Measurements from ENCODE around the gene UTP4.

The UTP4 gene

DNA sequence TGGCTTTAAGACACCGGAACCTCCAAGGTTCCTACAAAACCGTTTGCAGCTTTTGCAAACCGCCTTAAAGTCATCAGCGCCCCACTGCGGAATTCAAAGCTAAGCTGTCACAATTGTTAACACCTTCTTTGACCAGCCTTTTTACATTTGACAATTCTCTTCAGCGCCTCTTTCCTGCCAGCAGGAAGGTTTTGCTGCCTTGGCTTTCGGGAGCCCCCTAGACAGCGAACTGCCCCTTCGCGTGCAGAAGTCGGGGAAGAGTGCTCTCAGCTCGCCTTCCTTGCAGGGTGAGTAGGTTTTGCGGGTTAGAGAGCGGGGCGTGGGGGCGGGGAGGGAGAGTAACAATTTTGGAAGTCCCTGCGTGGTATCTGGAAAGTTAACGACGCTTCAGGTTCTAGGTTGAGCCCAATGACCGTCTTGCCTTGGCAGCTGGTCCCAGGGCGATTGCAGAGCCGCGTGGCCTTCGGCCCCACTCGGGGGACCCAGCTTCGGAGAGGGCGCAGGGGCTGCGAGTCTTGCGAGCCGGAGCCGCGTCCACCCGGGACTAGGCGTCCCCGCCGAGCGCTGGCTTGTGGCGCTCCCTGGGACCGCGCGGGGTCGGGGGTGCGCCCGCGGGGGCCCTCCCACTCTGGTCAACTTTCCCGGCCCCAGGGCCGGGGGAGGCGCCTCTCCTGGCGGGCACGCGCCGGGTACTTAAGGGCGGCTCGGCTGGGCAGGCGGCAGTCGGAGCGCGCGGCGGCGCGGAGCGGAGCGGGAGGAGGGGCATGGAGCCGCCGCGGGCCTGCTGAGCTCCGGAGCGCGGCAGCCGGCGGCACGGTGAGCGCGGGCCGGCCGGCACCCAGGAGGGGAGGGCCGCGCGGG, 26.7 kb upstream of the UTP4 start, which contains the start of gene HAS3:
TSS of gene HAS3 (plus strand) at position 153 of the 861 bp plus-strand sequence. CDS start 3,743 bp downstream, outside the sequence.
- peak within 1 kb of the TSS; percentile 76 for H3K4me3 ChIP-seq (ENCODE audit: low read length)

DNA sequence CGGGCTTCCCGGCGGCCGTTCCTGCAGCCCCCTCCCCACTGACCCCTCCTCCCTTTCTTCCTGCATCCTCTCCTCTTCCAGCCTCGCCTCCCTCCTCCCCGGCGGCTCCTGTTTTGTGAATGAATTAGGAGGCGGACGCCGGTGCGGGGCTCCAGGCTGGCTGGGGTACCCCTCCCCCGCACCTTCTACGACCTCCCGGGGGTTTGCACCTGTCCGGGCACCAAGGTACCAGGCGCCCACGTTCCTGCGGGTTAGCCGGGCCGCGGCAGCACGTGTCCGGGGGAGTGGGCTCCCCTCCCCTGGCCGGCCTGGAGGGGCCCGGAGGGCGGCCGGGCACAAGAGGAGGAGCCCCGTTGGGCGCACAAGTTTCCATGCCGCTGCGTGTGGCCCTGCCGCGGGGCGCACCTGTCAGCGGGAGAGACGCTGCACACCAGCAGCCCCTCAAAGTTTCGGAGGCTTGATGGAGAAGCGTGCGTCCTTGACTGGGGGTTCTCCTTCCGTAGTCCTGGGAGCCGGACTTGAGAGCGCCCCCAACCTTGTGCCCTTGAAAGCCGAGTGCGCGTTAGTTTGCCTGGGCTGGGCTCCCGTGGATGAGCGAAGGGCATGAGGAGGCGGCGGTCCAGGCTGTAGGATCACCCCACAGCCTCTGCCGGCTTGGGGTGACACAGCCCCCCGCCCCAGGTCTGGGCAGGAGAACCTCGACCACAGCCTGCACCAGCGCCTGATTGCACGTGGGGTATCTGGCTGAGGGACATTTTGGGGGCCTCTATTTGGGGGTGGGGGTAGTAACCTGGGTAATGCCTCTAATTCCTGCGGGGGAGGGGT, 25.7 kb upstream of the UTP4 start:
- H3K9me3 ChIP-seq (ENCODE audit: insufficient read depth, low read length) = no peaks in the 10 kb centered on the region
- no peak overlapping the region for H3K27ac ChIP-seq (ENCODE audit: low read length)
- H3K36me3 ChIP-seq (replicated peaks; ENCODE audit: low read depth, low read length) = peaks cover 3% of the 10 kb centered on the region
- peak overlapping the region; percentile 76 for H3K4me3 ChIP-seq (ENCODE audit: low read length)
- H3K27me3 ChIP-seq (ENCODE audit: low read depth, low read length) = no peaks in the 10 kb centered on the region
- H4K20me1 ChIP-seq (ENCODE audit: insufficient read depth, low read length) = no peaks in the 10 kb centered on the region
- TF ChIP-seq EZH2phosphoT487 (IDR thresholded peaks at IDR 0.05; ENCODE audit: low read depth) = no peak
- TF ChIP-seq, protein P1, sequence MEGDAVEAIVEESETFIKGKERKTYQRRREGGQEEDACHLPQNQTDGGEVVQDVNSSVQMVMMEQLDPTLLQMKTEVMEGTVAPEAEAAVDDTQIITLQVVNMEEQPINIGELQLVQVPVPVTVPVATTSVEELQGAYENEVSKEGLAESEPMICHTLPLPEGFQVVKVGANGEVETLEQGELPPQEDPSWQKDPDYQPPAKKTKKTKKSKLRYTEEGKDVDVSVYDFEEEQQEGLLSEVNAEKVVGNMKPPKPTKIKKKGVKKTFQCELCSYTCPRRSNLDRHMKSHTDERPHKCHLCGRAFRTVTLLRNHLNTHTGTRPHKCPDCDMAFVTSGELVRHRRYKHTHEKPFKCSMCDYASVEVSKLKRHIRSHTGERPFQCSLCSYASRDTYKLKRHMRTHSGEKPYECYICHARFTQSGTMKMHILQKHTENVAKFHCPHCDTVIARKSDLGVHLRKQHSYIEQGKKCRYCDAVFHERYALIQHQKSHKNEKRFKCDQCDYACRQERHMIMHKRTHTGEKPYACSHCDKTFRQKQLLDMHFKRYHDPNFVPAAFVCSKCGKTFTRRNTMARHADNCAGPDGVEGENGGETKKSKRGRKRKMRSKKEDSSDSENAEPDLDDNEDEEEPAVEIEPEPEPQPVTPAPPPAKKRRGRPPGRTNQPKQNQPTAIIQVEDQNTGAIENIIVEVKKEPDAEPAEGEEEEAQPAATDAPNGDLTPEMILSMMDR (IDR thresholded peaks at IDR 0.05; ENCODE audit: low read depth, low read length) = no peak
- no peaks in the 10 kb centered on the region for H3K79me2 ChIP-seq (ENCODE audit: low read length)
- H3K9ac ChIP-seq (ENCODE audit: low read length) = peak overlapping the region; percentile 56
- H3K4me2 ChIP-seq (ENCODE audit: low read length) = peak overlapping the region; percentile 97
- H3K4me1 ChIP-seq (ENCODE audit: low read length) = peaks cover 8% of the 10 kb centered on the region; the same call in 1 of the 2 replicates
- H2AFZ ChIP-seq (ENCODE audit: low read depth, low read length) = no peak overlapping the region

More for the DNA sequence above, 26.7 kb upstream of the UTP4 start, which contains the start of gene HAS3:
- no peaks in the 10 kb centered on the region for H3K27me3 ChIP-seq (ENCODE audit: low read depth, low read length)
- peak within 1 kb of the TSS; percentile 56 for H3K9ac ChIP-seq (ENCODE audit: low read length)
- H3K27ac ChIP-seq (ENCODE audit: low read length) = no peak within 1 kb of the TSS
- peaks cover 8% of the 10 kb centered on the region; the same call in 1 of the 2 replicates for H3K4me1 ChIP-seq (ENCODE audit: low read length)
- H3K36me3 ChIP-seq (replicated peaks; ENCODE audit: low read depth, low read length) = peaks cover 3% of the 10 kb centered on the region
- H2AFZ ChIP-seq (ENCODE audit: low read depth, low read length) = 0 out of 2 replicates have a peak within 1 kb of the TSS, but pooled peaks have one; percentile 56
- no peaks in the 10 kb centered on the region for H3K9me3 ChIP-seq (ENCODE audit: insufficient read depth, low read length)
- H3K4me2 ChIP-seq (ENCODE audit: low read length) = peak within 1 kb of the TSS; percentile 97
- TF ChIP-seq, protein P1 (IDR thresholded peaks at IDR 0.05; ENCODE audit: low read depth, low read length) = peak; percentile 76
- no peak for TF ChIP-seq EZH2phosphoT487 (IDR thresholded peaks at IDR 0.05; ENCODE audit: low read depth)
- H3K79me2 ChIP-seq (ENCODE audit: low read length) = no peaks in the 10 kb centered on the region
- H4K20me1 ChIP-seq (ENCODE audit: insufficient read depth, low read length) = no peaks in the 10 kb centered on the region

DNA sequence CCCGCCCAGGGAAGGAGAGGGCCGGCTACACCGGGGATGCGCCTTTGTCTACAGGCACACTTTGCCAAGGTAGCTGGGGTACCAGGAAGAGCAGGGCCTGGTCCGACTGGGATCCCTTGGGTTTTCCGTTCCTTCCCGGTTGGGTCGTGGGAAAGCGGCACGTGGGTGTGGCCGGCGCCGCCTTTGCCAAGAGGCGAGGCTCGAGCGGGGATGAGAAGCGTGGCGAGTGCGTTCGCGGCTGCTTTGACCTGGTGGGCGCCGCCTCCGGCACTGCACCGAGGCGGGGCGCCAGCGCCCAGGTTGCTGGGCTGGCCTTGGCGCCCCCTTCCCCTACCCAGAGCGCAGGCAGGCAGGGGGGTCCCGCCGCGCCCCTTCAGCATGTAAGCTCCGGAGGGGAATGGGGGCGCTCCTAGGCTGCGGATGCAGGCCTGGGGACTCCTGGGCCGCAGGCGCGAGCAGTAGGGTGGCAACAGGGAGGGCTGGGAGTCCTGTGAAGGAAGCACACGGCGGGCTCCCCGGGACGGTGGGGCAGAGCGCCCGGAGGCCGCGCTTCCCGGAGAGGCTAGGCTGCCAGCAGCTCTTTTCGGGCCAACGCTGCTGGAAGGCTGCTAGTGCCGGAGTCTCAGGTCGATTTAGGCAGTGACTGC, 25.0 kb upstream of the UTP4 start:
- no peak overlapping the region for H3K9ac ChIP-seq (ENCODE audit: low read length)
- no peak overlapping the region for H2AFZ ChIP-seq (ENCODE audit: low read depth, low read length)
- peaks cover 8% of the 10 kb centered on the region; the same call in 1 of the 2 replicates for H3K4me1 ChIP-seq (ENCODE audit: low read length)
- peaks cover 3% of the 10 kb centered on the region for H3K36me3 ChIP-seq (replicated peaks; ENCODE audit: low read depth, low read length)
- no peak overlapping the region for H3K4me3 ChIP-seq (ENCODE audit: low read length)
- H3K9me3 ChIP-seq (ENCODE audit: insufficient read depth, low read length) = no peaks in the 10 kb centered on the region
- no peak overlapping the region for H3K27ac ChIP-seq (ENCODE audit: low read length)
- TF ChIP-seq, protein P1 (IDR thresholded peaks at IDR 0.05; ENCODE audit: low read depth, low read length) = no peak
- no peak for TF ChIP-seq EZH2phosphoT487 (IDR thresholded peaks at IDR 0.05; ENCODE audit: low read depth)
- H3K4me2 ChIP-seq (ENCODE audit: low read length) = no peak overlapping the region
- peaks cover 2% of the 10 kb centered on the region; the same call in 1 of the 2 replicates for H4K20me1 ChIP-seq (ENCODE audit: insufficient read depth, low read length)
- H3K27me3 ChIP-seq (ENCODE audit: low read depth, low read length) = no peaks in the 10 kb centered on the region
- no peaks in the 10 kb centered on the region for H3K79me2 ChIP-seq (ENCODE audit: low read length)
